ENCODE data around the gene AP1B1. TPM values are rescaled to one million over a fixed set of nuclear protein-coding genes. Genes with fewer than 3 reads are reported as not detected.

AP1B1 gene
- total and polyA plus RNA-seq, 2 experiments from 2014 or later = 67.4 to 68.2 TPM

DNA sequence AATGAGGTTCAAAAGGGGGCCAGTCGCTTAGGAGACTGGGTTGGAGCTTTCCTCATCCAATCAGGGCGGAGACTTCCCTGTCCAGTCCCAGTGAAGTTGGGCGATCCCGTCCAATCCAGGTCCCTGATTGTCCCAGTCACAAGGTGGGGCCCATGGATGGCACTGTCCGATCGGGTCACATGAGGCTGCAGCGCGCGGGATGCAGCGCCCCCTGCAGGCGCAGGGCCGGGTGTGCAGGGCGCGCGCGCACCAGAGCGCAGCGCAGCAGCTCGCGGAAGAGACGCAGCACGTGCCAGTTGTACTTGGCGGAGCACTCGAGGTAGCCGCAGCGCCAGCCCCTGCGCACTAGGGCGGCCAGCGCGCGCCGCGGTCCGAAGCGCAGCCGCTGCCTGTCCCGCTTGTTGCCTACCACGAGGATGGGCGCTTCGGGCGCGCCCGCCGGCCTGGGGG lies 75.2 kb downstream of the AP1B1 start:
- Histone ChIP-seq H3K36me3 (no peaks in the 10 kb centered on the region), H3K27ac (no peak overlapping the region), H3K27me3 (peaks cover 35% of the 10 kb centered on the region), H3K4me3 (no peak overlapping the region), H3K4me1 (ENCODE audit: low read depth) (peaks cover 13% of the 10 kb centered on the region), H3K9me3 (ENCODE audit: low read depth) (no peaks in the 10 kb centered on the region)
- TF ChIP-seq, protein P1, sequence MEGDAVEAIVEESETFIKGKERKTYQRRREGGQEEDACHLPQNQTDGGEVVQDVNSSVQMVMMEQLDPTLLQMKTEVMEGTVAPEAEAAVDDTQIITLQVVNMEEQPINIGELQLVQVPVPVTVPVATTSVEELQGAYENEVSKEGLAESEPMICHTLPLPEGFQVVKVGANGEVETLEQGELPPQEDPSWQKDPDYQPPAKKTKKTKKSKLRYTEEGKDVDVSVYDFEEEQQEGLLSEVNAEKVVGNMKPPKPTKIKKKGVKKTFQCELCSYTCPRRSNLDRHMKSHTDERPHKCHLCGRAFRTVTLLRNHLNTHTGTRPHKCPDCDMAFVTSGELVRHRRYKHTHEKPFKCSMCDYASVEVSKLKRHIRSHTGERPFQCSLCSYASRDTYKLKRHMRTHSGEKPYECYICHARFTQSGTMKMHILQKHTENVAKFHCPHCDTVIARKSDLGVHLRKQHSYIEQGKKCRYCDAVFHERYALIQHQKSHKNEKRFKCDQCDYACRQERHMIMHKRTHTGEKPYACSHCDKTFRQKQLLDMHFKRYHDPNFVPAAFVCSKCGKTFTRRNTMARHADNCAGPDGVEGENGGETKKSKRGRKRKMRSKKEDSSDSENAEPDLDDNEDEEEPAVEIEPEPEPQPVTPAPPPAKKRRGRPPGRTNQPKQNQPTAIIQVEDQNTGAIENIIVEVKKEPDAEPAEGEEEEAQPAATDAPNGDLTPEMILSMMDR (IDR thresholded peaks at IDR 0.05; ENCODE audit: low read depth, low read length) = peak; percentile 75
- peak in 1 of 2 donors; percentile 65 for DNase-seq (ENCODE audit: low read depth in 1 of 2, low spot score in 1 of 2)

DNA sequence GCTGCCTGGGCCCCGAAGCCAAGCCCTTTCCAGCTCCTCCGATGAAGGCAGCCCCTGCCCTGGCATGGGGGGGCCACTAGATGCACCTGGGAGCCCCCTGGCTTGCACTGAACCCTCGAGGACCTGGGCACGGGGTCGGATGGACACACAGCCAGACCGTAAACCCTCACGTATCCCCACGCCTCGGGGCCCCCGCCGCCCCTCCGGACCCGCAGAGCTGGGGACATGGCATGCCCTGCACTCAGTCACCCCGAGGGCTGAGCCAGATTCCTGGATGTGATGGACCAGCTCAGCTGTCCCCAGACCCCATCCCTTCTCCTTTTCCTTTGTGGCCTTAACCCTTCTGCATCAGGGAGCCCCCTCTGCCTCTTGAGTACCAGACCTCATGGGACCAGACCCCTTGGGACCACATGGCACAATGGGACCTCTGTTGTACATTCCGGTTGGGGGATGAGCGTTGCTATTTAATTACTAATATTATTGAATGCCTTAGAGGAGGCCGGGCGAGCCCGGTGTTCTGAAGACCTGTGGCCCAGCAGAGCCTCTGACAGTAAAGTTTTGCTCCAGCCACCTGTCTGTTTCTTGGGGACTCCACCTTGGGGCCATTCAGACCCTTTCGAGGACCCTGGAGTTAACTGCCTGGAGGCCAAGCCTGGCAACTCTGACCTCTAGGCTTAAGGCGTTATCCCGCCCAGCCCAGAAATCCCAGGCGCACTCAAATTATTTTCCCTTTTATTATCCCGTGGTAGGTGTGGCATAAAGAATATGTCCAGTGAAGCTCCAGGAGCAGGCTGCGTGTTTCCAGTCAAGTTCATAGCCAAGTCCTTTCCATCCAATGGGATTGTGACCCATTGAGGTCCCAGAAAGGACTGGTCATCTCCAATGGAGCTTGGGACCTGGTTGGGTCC lies 75.9 kb downstream of the AP1B1 start:
- peaks cover 35% of the 10 kb centered on the region for H3K27me3 ChIP-seq
- TF ChIP-seq, protein P1 (IDR thresholded peaks at IDR 0.05; ENCODE audit: low read depth, low read length) = no peak
- H3K9me3 ChIP-seq (ENCODE audit: low read depth) = no peaks in the 10 kb centered on the region
- H3K36me3 ChIP-seq = no peaks in the 10 kb centered on the region
- H3K4me3 ChIP-seq = no peak overlapping the region
- no peak for DNase-seq (ENCODE audit: low read depth in 1 of 2, low spot score in 1 of 2)
- peaks cover 13% of the 10 kb centered on the region for H3K4me1 ChIP-seq (ENCODE audit: low read depth)
- no peak overlapping the region for H3K27ac ChIP-seq

DNA sequence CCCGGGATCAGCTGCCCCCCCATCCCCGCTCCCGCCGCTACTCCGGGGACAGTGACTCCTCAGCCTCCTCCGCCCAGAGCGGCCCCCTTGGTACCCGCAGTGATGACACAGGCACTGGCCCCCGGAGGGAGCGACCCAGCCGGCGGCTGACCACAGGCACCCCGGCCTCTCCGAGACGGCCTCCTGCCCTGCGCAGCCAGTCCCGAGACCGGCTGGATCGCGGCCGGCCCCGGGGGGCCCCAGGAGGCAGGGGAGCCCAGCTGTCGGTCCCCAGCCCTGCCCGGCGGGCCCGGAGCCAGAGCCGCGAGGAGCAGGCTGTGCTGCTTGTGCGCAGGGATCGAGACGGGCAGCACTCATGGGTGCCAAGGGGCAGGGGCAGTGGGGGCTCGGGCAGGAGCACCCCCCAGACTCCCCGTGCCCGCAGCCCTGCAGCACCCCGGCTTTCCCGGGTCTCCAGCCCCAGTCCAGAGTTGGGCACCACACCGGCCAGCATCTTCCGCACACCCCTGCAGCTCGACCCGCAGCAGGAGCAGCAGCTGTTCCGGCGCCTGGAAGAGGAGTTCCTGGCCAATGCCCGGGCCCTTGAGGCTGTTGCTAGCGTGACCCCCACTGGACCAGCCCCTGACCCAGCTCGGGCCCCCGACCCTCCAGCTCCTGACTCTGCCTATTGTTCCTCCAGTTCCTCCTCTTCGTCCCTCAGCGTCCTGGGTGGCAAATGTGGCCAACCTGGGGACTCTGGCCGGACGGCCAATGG lies 76.7 kb downstream of the AP1B1 start:
- Histone ChIP-seq H3K9me3 (ENCODE audit: low read depth) (no peaks in the 10 kb centered on the region), H3K4me1 (ENCODE audit: low read depth) (peaks cover 13% of the 10 kb centered on the region), H3K27me3 (peaks cover 35% of the 10 kb centered on the region), H3K36me3 (no peaks in the 10 kb centered on the region), H3K4me3 (no peak overlapping the region), H3K27ac (no peak overlapping the region)
- DNase-seq (ENCODE audit: low read depth in 1 of 2, low spot score in 1 of 2) = peak in 1 of 2 donors; percentile 24
- TF ChIP-seq, protein P1 (IDR thresholded peaks at IDR 0.05; ENCODE audit: low read depth, low read length) = no peak

DNA sequence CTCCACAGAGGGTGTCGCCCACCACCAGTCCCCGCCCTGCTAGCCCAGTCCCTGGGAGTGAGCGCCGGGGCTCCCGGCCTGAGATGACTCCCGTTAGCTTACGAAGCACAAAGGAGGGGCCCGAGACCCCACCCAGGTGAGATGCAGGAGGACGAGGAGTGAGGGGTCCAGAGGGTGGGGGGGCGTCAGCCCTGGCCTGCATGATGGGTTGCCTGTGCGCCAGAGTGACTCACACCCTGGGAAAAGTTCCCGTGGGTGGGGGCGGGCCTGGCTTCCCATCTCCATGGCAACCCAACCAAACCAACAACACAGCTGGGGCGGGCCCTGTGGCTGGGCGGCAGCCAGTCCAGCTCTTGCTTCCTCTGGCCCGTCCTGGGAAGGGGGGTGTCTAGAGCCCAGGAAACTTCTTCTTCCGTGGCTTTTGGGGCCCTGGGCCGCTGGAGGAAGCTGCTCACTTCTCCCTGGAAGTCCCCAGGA lies 77.5 kb downstream of the AP1B1 start:
- TF ChIP-seq, protein P1 (IDR thresholded peaks at IDR 0.05; ENCODE audit: low read depth, low read length) = no peak
- no peak overlapping the region for H3K27ac ChIP-seq
- no peaks in the 10 kb centered on the region for H3K36me3 ChIP-seq
- no peak overlapping the region for H3K4me3 ChIP-seq
- H3K27me3 ChIP-seq = peaks cover 29% of the 10 kb centered on the region
- H3K9me3 ChIP-seq (ENCODE audit: low read depth) = no peaks in the 10 kb centered on the region
- peak in 1 of 2 donors; percentile 98 for DNase-seq (ENCODE audit: low read depth in 1 of 2, low spot score in 1 of 2)
- peaks cover 13% of the 10 kb centered on the region for H3K4me1 ChIP-seq (ENCODE audit: low read depth)

DNA sequence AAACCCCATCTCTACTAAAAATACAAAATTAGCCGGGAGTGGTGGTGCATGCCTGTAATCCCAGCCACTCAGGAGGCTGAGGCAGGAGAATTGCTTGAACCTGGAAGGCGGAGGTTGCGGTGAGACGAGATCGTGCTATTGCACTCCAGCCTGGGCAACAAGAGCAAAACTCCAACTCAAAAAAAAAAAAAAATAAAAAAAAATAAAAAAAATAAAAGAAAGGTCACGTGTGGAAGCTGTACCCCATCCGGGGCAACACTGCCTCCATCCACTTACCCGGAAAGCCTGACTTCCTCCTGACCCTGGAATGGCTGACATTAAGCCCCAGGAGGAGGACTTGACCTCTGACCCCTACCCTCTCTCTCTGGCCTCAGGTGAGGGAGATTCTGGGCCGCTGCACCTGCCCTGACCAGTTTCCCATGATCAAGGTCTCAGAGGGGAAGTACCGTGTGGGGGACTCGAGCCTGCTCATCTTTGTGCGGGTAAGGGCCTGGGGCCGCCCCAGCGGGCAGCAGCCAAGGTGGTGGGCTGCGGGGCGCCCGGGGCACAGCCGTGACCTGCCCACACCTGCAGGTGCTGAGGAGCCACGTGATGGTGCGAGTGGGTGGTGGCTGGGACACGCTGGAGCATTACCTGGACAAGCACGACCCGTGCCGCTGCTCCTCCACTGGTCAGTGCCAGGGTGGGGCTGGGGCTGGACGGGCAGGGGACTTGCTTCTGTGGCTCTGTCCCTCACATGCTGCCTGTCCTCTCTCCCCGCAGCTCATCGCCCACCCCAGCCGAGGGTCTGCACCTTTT lies 78.1 kb downstream of the AP1B1 start:
- no peak overlapping the region for H3K27ac ChIP-seq
- TF ChIP-seq, protein P1 (IDR thresholded peaks at IDR 0.05; ENCODE audit: low read depth, low read length) = no peak
- DNase-seq (ENCODE audit: low read depth in 1 of 2, low spot score in 1 of 2) = no peak
- H3K4me1 ChIP-seq (ENCODE audit: low read depth) = peaks cover 13% of the 10 kb centered on the region
- H3K4me3 ChIP-seq = no peak overlapping the region
- H3K36me3 ChIP-seq = no peaks in the 10 kb centered on the region
- H3K27me3 ChIP-seq = peaks cover 22% of the 10 kb centered on the region
- no peaks in the 10 kb centered on the region for H3K9me3 ChIP-seq (ENCODE audit: low read depth)
